HG02973 (cell line): ENCODE measurements around the gene PHKA1.
"Not testable (repeated sequence)": the region's sequence is repeated elsewhere in the genome, so short reads cannot be mapped to it uniquely, and the experiment has no call there.

Source experiments
- ATAC-seq: cut with Tn5 transposase; IDR thresholded peaks from one replicate; pipeline ENCODE4 v1.9.1; 2021; ENCODE audit warnings: moderate library complexity; ENCODE audit not compliant: unreplicated experiment

The PHKA1 gene

DNA sequence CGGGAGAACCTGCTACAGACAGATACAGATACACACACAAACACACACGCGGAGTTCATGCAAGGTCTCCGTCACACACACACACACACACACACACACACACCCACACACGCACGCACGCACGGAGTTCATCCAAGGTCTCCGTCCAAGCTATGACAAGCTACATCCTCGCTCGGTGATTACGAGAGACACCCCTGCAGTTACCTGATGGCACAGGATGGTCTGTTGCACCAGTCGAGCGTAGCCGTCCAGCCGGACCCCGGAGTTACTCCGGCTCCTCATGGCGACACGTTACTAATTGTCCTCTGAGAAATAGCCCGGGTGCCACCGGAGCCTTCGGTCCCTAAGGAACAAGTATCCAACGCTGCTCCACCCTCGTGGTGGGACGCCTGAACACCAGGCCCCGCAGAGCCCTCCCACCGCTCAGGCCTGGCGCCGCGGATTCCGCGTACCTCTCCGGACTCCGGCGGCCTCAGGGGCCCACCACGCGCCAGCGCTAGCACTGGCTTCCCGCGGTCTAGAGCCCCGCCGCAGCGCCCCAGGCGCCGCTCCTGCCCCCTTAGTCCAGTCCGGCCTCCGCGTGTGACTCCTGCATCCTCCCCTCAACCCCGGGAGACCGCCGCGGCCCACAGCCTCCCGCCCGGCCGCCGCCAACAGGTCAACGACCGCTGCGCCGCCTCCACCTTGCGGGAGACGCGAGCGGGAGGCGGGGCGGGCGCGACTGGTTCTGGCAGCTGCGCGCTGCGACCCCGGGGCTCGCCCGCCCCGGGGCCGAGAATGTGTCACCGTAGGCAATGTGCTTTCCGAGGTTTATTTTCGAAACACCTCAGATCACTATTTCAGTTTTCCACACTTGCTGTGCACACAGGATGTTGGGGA is at the start of gene PHKA1:
Gene PHKA1 (minus strand): TSS at position 708 of the 879 bp plus-strand sequence. CDS start 426 bp downstream, at position 282.
- ATAC-seq, result not testable (repeated sequence)

DNA sequence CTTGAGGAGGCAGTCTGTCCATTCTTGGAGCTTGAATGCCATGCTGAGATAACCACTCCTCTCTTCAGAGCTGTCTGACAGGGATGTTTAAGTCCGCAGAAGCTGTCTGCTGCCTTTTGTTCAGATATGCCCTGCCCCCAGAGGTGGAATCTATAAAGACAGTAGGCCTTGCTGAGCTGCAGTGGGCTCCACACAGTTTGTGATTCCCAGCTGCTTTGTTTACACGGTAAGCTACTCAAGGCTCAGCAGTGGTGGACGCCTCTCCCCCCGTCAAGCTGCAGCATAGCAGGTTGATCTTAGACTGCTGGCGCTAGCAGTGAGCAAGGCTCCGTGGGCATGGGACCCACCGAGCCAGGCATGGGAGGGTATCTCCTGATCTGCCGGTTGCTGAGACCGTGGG is 46.3 kb upstream of the PHKA1 start:
- ATAC-seq, result not testable (repeated sequence)

DNA sequence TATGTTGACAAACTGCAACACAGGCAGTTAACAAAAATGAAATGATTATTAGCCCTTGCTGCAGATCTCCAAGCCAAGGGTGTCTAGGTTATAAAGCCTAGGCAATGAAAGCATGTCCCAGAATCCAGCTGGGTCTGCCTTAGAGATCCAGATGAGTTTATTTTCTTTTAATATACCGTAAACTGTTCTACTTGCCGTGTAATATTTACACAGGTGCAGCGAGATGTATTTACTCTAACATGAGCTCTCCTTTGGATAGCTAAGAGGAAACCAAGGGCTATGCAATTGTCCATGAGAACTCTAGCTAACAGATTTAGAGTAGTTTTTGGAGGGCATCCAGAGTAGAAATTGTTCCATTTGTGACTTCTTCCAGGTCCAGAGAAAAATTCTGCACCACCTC is 34.4 kb upstream of the PHKA1 start:
- not testable (repeated sequence) for ATAC-seq

DNA sequence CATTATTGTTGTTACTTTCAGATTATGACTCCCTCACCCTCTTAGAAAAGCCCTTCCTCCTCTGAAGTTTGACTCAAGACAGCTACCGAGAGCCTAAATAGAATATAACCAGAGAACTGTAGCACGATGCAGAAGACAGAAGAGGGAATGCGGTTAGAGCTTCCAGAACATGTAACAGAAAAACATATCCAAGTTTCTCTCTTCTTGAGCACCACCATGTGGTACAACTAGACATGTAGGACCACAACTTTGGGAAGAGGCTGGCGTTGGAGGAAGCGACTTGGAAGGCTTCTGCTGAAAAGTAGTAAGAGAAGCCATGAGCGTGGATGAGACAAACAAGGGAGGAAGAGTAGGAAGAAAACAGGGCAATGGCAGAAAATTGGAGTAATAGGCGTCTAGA is 31.4 kb upstream of the PHKA1 start:
- ATAC-seq, result not testable (repeated sequence)

DNA sequence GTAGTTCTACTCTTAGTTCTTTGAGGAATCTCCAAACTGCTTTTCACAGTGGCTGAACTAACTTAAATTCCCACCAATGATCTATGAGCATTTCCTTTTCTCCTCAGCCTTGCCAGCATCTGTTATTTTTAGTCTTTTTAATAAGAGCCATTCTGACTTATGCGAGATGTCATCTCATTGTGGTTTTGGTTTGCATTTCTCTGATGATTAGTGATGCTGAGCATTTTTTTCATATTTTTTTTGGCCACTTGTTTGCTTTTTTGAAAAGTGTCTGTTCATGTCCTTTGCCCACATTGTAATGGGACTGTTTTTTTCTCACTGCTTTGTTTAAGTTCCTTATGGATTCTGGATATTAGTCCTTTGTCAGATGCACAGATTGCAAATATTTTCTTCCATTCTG is 21.5 kb upstream of the PHKA1 start:
- no peak for ATAC-seq

DNA sequence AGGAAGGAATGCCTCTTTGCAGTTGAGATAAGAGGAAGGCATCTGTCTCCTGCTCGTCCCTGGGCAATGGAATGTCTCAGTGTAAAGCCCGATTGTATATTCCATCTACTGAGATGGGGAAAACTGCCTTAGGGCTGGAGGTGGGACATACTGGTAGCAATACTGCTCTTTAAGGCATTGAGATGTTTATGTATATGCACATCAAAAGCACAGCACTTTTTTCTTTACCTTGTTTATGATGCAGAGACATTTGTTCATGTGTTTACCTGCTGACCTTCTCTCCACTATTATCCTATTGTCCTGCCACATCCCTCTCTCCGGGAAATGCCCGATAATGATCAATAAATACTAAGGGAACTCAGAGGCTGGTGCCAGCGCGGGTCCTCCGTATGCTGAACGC is 19.5 kb upstream of the PHKA1 start:
- ATAC-seq, result not testable (repeated sequence)

DNA sequence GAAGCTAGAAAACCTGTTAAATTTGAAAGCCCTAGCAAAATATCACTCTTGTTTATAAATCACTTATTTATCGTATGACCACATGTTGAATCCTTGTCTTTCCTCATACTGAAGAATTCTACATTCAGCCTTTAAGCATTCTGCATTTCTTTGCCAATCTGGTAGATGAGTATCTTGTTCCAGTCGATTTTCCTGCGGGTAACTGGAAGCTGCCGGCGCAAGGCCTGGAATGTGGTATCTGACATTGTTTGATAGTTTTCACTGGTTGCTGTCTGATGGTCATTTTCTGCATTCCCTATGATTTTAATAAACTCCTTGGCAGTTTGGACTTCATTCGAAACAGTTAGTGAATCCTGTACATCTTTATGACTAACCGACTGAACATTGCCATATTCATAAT is 13.7 kb upstream of the PHKA1 start:
- ATAC-seq, result no peak

DNA sequence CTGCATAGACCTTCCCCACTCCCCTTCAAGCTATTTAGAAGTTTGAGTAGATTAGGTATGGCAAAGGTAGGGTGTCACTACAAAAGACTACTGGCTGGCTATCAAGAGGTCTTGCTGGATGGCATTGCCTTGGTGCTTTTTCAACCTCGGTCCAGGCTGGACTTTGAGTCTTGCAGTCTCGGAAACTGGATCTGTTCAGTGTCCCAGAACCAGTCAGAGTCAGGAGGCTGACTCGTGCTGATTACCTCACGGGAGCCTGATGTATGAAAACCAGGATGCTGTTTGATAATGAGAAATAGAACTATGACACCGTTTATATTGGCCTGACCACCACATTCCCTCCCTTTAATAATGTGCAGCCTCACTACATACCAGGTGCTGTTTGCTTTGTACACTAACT is 2.7 kb upstream of the PHKA1 start:
- ATAC-seq, result no peak

DNA sequence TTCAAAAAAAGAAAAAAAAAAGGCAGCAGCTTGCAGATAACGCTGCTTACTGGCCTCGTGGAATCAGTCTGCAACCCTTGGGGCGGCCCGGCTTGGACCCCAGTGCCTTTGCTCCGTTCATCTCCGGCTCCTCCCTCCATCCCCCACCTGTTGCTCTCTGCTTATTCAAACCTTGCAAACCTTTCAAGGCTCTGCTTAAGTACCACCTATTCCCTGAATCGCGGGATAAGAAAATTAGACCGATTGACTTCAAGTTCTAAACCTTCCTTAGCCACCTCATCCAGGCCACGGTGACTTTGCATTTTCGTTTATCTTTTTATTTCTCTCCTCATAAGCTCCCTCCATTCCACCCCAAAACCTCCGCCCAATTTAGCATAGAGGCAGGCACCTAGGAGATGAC is 1.4 kb upstream of the PHKA1 start:
- no peak for ATAC-seq

DNA sequence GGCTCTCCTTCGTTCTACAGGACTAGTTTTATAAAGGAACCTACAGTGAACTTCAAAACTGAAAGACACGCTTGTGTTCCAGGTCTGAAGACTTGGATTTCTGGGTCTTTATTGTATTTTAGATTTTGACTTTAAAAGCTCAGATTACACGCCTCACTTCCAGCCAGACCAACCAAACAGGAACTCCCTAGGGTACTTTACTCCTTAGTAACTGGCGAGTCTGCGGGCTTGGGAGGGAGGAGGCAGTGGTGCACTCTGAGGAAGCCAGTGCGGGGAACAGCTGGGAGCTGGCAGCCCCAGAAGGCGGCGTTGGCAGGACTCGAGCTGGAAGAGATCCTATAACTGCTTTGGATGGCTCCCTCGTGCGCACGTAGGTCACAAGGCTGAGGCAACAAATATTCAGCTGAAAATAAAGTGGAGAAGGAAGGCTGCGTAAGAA is 391 bp upstream of the PHKA1 start:
- no peak for ATAC-seq

DNA sequence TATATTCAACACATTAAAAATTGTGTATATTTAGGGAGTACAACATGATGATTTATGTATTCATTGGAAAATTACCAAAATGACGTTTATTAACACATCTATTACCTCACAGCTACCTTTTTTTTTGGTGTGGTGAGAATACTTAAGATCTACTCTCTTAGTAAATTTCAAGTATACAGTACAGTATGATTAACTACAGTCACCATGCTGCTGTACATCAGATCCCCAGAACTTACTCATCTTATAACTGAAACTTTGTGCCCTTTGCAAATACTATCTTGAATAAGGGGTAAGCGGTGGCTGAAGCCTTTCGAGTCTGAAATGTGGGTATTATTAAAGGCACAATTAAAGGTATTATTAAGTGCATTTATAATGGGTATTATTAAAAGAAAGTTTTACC is 976 bp downstream of the PHKA1 start:
- no peak for ATAC-seq

DNA sequence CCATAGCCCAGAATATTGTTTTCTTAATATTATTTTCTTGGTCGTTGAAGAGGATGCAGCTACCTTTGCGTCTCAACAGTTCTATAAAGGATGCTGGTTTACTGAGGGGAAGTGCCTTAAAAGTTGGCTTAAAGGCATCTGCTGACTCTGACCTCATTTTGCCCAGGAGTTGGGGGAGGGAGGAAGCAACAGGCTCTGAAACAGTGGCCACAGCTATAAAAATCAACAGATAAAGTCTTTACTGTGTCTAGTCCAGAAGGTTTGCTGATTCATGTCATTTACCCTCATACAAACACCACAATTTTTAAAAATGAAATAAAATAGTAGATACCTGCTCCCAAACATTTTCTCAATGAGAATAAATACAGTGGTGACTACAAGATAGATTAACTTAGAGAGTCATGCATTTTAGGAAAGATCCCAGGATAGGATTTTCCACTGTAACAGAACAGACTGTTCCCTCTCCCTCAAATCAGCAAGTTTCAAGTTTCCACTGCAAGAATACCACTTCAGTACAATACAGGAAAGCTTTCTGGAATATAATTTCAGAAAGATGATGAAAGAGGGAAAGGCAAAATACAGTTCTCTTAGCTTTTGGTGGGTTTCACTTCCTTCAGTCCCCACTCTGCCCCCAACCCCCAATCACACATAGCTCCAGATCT is 1.9 kb downstream of the PHKA1 start:
- no peak for ATAC-seq

DNA sequence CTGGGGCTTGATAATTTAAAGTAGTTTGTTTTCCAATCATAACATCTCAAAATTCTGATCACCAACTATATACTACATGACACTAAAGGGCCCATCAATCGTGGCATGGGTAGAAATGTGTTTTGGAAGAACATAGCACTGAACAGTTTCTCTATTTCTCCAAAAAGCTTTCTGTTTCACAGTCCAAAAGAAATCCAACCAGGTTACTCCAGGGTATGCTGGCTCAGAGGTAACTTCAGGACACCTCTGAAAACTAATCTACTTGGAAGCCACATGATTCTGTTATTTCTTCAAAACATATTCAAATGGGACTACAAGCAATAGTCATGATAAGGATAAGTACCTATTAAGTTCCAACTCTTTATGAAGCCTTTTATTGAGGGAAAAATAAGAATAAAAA is 8.3 kb downstream of the PHKA1 start:
- ATAC-seq, result no peak

DNA sequence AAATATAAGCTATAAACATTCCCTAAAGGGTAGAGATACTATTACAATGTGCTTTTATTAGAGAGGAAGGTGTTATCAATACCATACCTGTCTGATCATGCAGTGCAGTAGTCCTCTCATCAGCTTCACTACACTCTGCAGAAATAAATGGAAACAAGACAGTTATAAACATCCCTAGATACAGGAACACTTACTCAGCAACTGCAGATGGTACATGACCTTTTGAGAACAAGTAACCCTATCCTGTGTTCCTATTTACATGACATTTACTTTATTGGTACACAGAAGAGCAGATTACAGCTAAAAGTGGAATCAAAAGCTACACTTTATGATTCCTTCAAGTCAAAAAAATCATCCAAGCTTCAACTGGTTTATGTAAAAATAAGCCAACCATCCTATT is 9.0 kb downstream of the PHKA1 start:
- ATAC-seq, result no peak

DNA sequence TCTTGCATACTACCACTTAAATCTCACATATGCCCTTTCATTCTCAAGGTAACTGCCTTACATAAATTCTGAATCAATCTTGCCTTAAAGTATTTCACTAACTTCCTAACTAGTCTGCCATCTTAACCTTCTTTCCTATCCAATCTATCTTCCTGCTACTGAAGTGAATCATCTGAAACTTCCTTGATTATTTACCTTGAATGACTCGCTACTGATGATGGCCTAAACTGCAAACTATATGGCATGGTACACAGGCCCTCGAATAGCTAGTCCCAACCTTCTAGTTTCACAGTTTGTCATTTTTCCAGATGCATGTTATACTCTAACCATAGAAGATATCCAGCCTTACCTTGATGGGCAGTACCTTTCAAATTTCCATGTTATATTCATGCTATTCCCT is 19.9 kb downstream of the PHKA1 start:
- no peak for ATAC-seq

DNA sequence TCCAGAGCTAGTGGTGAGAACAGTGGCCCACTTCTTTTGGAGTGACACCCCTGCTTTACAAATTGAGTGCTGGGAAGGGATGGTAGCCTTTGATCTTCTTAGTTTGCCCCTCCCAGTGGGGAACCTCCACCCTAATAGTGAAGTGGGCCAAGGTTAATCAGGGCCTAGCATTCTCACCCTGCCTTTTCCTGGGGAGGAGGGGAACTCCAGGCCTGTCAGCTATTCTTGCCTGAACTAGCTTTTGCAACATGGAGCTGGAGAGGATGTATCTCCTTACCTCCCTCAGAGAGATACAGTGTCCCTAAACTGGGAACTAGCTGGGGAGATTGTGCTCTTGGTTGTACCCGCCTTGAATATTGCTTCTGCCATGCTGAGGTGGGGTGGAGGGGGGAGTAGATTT is 20.6 kb downstream of the PHKA1 start:
- ATAC-seq, result no peak

DNA sequence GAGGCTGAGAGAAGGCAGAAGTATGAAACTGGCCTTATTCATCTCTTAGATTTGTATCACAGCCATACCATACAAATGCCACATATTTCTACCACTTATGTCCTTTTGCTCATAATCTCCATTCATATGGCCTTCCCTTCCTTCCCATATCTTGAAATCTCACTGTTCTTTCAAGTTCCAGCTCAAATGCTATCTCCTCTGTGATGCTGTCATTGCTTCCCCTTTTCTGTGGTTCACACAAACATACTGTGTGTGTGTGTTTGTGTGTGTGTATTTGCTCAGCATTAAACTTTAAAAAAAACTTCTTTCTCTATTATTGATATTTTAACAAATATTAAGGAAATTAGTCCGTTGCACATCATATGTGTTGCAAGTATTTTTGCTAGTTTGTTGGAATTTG is 26.7 kb downstream of the PHKA1 start:
- no peak for ATAC-seq

DNA sequence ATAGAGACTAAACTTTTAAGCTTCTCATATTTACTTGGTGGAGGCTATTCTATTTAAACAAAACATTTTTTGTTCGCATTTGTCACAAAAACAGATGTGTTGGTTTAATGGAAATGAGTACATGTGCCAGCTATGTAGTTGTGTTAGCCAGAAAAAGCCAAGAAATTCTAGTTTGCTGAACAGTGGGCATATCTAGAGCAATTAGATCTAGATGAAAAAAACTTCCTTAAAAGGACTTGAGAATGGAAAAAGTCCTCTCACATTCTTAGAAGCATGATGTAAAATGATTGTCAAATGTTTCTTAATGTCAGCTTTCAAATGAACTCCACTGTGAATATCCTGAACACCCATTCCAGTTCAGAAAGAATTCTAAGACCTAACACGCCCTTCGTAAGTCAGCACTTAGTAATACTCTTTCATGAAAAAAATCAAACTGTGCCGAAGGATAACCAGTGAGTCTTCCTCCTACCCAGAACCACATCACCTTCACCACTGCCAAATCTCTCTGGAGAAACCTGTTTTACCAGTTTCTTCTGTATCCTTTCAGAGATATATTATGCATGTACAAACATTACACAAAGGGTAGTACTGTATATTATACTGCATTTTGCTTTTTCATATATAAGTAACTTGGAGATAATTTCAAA is 28.2 kb downstream of the PHKA1 start:
- ATAC-seq, result no peak

DNA sequence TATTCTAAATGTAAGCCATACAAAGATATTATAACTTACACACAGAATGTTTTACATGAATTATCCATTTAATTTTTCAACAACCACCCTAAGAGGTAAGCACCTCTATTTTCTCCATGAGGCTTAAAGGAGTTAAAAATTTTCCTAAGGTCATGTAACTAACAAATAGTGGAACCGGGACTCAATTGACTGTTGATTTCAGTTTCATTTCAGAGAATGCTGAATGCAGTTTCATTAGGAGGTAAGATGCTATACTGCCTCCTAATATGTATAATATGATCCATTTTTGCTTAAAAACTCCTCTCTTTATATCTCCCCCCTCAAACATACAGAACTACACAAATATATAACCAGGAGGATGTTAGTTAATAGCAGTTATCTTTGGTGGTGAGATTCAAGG is 29.1 kb downstream of the PHKA1 start:
- no peak for ATAC-seq

DNA sequence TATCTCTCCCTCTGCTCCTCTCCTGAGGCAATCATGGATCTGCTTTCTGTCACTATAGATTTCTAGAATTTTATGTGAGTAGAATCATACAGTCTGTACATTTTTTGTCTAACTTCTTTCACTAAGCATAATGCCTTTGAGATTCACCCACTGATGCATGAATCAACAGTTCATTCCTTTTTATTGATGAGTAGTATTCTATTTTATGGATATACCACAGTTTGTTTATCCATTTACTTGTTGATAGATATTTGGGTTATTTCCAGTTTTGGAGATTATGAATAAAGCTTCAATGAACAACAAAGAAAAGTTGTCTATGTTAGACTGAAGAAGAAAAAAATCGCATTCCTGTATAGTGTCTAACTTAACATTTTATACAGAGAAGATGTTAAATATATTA is 30.5 kb downstream of the PHKA1 start:
- ATAC-seq, result no peak

DNA sequence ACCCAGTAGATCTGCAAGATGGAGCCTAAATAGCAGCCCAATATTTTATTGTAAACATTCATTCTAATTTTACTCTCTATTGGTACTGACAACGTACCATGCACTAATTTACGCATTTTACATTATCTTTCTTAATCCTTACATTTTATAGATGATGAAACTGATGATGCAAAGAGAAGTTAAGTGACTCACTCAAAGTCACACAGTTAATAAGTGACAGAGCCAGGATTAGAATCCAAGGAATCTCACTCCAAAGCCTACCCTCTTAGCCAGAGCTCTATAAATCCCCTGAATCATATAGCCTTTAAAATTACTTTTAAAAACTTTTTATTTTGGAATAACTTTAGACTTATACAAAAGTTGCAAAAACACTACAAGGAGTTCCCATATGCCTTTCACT is 37.6 kb downstream of the PHKA1 start:
- ATAC-seq, result no peak

DNA sequence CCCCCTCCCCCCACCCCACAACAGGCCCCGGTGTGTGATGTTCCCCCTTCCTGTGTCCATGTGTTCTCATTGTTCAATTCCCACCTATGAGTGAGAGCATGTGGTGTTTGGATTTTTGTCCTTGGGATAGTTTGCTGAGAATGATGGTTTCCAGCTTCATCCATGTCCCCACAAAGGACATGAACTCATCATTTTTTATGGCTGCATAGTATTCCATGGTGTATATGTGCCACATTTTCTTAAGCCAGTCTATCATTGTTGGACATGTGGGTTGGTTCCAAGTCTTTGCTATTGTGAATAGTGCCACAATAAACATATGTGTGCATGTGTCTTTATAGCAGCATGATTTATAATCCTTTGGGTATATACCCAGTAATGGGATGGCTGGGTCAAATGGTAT is 40.2 kb downstream of the PHKA1 start:
- not testable (repeated sequence) for ATAC-seq
